GM23338 (cell line): Measurements from ENCODE around the gene GLP1R. TPM values are rescaled to one million over a fixed set of nuclear protein-coding genes. Genes with fewer than 3 reads are reported as not detected.

Experiments
- ATAC-seq: fragments of 200-7000 bp; cut with Tn5 transposase; 3 replicates; pipeline ENCODE4 v1.9.1; 2020
- DNase-seq: peaks from one replicate; pipeline ENCODE4 v3.0.0-alpha.2; 2015; ENCODE audit warnings: low spot score
- H2AFZ ChIP-seq: fragments of 200-600 bp; sonication (generic); 2 replicates; pipeline ENCODE4 v1.8.0; 2016; ENCODE audit warnings: antibody characterized with exemption, mild to moderate bottlenecking, moderate library complexity
- H3F3A ChIP-seq: fragments of 200-600 bp; sonication (generic); replicated peaks from 2 replicates; pipeline ENCODE4 v1.8.0; 2017; ENCODE audit warnings: antibody characterized with exemption, mixed run types, low read depth
- H3K27ac ChIP-seq: fragments of 200-600 bp; sonication (generic); 2 replicates; pipeline ENCODE4 v1.6.1; 2016; ENCODE audit warnings: low read depth
- H3K27me3 ChIP-seq: fragments of 200-600 bp; sonication (generic); 2 replicates; pipeline ENCODE4 v1.8.0; 2016; ENCODE audit warnings: mild to moderate bottlenecking, mixed run types, moderate library complexity; ENCODE audit not compliant: insufficient read depth
- H3K36me3 ChIP-seq: fragments of 200-600 bp; sonication (generic); 2 replicates; pipeline ENCODE4 v1.8.0; 2016; ENCODE audit warnings: mild to moderate bottlenecking; ENCODE audit not compliant: insufficient read depth
- H3K4me1 ChIP-seq: fragments of 200-600 bp; sonication (generic); 2 replicates; pipeline ENCODE4 v1.8.0; 2016; ENCODE audit warnings: mild to moderate bottlenecking, moderate library complexity; ENCODE audit not compliant: insufficient read depth
- H3K4me2 ChIP-seq: fragments of 200-600 bp; sonication (generic); 2 replicates; pipeline ENCODE4 v1.7.1; 2017; ENCODE audit warnings: mixed run types
- H3K4me3 ChIP-seq: fragments of 200-600 bp; sonication (generic); 2 replicates; pipeline ENCODE4 v1.6.1; 2016; ENCODE audit warnings: mixed run types
- H3K79me2 ChIP-seq: fragments of 200-600 bp; sonication (generic); replicated peaks from 2 replicates; pipeline ENCODE4 v1.8.0; 2017; ENCODE audit warnings: mild to moderate bottlenecking; ENCODE audit not compliant: insufficient read depth
- H3K9me2 ChIP-seq: fragments of 200-600 bp; sonication (generic); 2 replicates; pipeline ENCODE4 v1.8.0; 2017; ENCODE audit not compliant: insufficient read depth
- H4K20me1 ChIP-seq: fragments of 200-600 bp; sonication (generic); replicated peaks from 2 replicates; pipeline ENCODE4 v1.8.0; 2017; ENCODE audit warnings: mild to moderate bottlenecking; ENCODE audit not compliant: insufficient read depth
- H3K27ac Mint-ChIP-seq: 2 replicates; pipeline ENCODE4 v1.8.0; 2020; ENCODE audit warnings: inconsistent platforms, mild to moderate bottlenecking, moderate library complexity, mixed read lengths
- H3K27me3 Mint-ChIP-seq: 3 replicates; pipeline ENCODE4 v1.8.0; 2022; ENCODE audit warnings: low read depth, mild to moderate bottlenecking, moderate library complexity, mixed read lengths, inconsistent platforms; ENCODE audit not compliant: insufficient read depth, poor library complexity
- H3K36me3 Mint-ChIP-seq: 3 replicates; pipeline ENCODE4 v1.8.0; 2021; ENCODE audit warnings: low read depth, mild to moderate bottlenecking, inconsistent platforms, moderate library complexity, mixed read lengths
- H3K4me1 Mint-ChIP-seq: 3 replicates; pipeline ENCODE4 v1.8.0; 2020; ENCODE audit warnings: mild to moderate bottlenecking, inconsistent platforms, mixed read lengths
- H3K4me3 Mint-ChIP-seq: 3 replicates; pipeline ENCODE4 v1.8.0; 2021; ENCODE audit warnings: moderate library complexity, mild to moderate bottlenecking, inconsistent platforms, mixed read lengths
- H3K9me3 Mint-ChIP-seq: 3 replicates; pipeline ENCODE4 v1.8.0; 2020; ENCODE audit warnings: moderate library complexity, mild to moderate bottlenecking, inconsistent platforms, mixed read lengths
- CTCF ChIP-seq, 2 experiments: fragments of 200-600 bp in 1 of 2; sonication (generic) in 1 of 2; conservative IDR thresholded peaks; 2 replicates each; pipeline versions ENCODE4 v1.5.1 to v1.6.1; 2016 to 2017; ENCODE audit warnings: antibody characterized with exemption in 2 of 2, low read depth in 2 of 2, mild to moderate bottlenecking in 2 of 2, moderate library complexity in 1 of 2
- ETS1 ChIP-seq: IDR thresholded peaks from 2 replicates; pipeline ENCODE4 v1.6.1; 2016; ENCODE audit warnings: antibody characterized with exemption
- JUNB ChIP-seq: IDR thresholded peaks from one replicate; pipeline ENCODE4 v1.6.1; 2016; ENCODE audit warnings: antibody characterized with exemption; ENCODE audit not compliant: unreplicated experiment
- NANOG ChIP-seq: IDR thresholded peaks from 2 replicates; pipeline ENCODE4 v1.6.1; 2016; ENCODE audit warnings: antibody characterized with exemption, borderline replicate concordance
- STAT1 ChIP-seq: IDR thresholded peaks from one replicate; pipeline ENCODE4 v1.6.1; 2016; ENCODE audit warnings: antibody characterized with exemption; ENCODE audit not compliant: unreplicated experiment
- ZNF331 ChIP-seq: fragments of 250-450 bp; sonication (Bioruptor Pico); IDR thresholded peaks from 2 replicates; pipeline ENCODE4 v1.5.0; 2020; ENCODE audit warnings: low read depth, mild to moderate bottlenecking, moderate library complexity
- ZNF462 ChIP-seq: fragments of 250-450 bp; sonication (Bioruptor Pico); IDR thresholded peaks from 2 replicates; pipeline ENCODE4 v1.5.0; 2020; ENCODE audit warnings: mild to moderate bottlenecking, moderate library complexity
- polyA plus RNA-seq: library from polyadenylated mRNA; unstranded; fragments of >200 nt; fragmentation: Nextera tagmentation; extraction: Ambion mirVana; gene quantifications from 2 replicates; pipeline ENCODE4 v1.2.1, GENCODE V29; 2016
- total RNA-seq: library from RNA; depleted of rRNA; stranded (reverse); fragments of >200 nt; shearing (Covaris generic); gene quantifications from 2 replicates; pipeline ENCODE4 v1.2.3, GENCODE V29; 2014

Gene GLP1R
- total and polyA plus RNA-seq, 2 experiments from 2014 or later, result 0.42 to 3.7 TPM

- H4K20me1 ChIP-seq, result no peaks in the 10 kb centered on the region
- H3K27me3 Mint-ChIP-seq, result no peaks in the 10 kb centered on the region
- H3K27ac ChIP-seq, result no peak overlapping the region
- DNase-seq, result no peak
- TF ChIP-seq ETS1 (no peak), NANOG (no peak), CTCF (conservative IDR thresholded peaks at IDR 0.05; ENCODE audit: low read depth in 2 of 2) (no peak)
- peaks cover 11% of the 10 kb centered on the region for H3K4me1 Mint-ChIP-seq
- H3K9me3 Mint-ChIP-seq, result no peaks in the 10 kb centered on the region
- no peaks in the 10 kb centered on the region; the same call in 1 of the 2 replicates for H3K36me3 ChIP-seq
- H3K79me2 ChIP-seq, result no peaks in the 10 kb centered on the region
- H3K27me3 ChIP-seq, result no peaks in the 10 kb centered on the region
- H2AFZ ChIP-seq, result no peak overlapping the region
- peaks cover 7% of the 10 kb centered on the region for H3K4me1 ChIP-seq
- H3K4me3 Mint-ChIP-seq, result no peak overlapping the region
- no peaks in the 10 kb centered on the region for H3K9me2 ChIP-seq
- H3K27ac Mint-ChIP-seq, result no peak overlapping the region
- no peak overlapping the region for H3K4me3 ChIP-seq
- ATAC-seq, result no peak
- H3K4me2 ChIP-seq, result no peak overlapping the region
- no peaks in the 10 kb centered on the region for H3F3A ChIP-seq
- H3K36me3 Mint-ChIP-seq, result peaks cover 2% of the 10 kb centered on the region
Observed at GRCh38 chr6:39068391-39068790, 19.8 kb downstream of the GLP1R start.

- H4K20me1 ChIP-seq, result no peaks in the 10 kb centered on the region
- no peaks in the 10 kb centered on the region for H3K79me2 ChIP-seq
- H3K27ac ChIP-seq, result no peak overlapping the region
- Mint-ChIP-seq H3K27ac (no peak overlapping the region), H3K4me1 (peaks cover 15% of the 10 kb centered on the region), H3K9me3 (no peaks in the 10 kb centered on the region), H3K4me3 (no peak overlapping the region), H3K27me3 (peaks cover 17% of the 10 kb centered on the region), H3K36me3 (peaks cover 2% of the 10 kb centered on the region; the same call in 2 of the 3 replicates)
- H3F3A ChIP-seq, result no peaks in the 10 kb centered on the region
- no peaks in the 10 kb centered on the region; the same call in 1 of the 2 replicates for H3K36me3 ChIP-seq
- TF ChIP-seq JUNB (no peak), ZNF331 (CRISPR knock-in tag) (no peak), ZNF462 (CRISPR knock-in tag) (no peak), ETS1 (no peak), STAT1 (no peak)
- no peak overlapping the region for H3K4me2 ChIP-seq
- H3K9me2 ChIP-seq, result no peaks in the 10 kb centered on the region
- no peak overlapping the region for H3K4me3 ChIP-seq
- no peak for DNase-seq
- ATAC-seq, result no peak
- H3K27me3 ChIP-seq, result no peaks in the 10 kb centered on the region
- H3K4me1 ChIP-seq, result peaks cover 7% of the 10 kb centered on the region
- no peak overlapping the region for H2AFZ ChIP-seq
Observed at GRCh38 chr6:39072830-39073229, 24.2 kb downstream of the GLP1R start.
